ENCODE measurements around the gene LAX1.

- TF ChIP-seq CTCF (IDR thresholded peaks at IDR 0.05): no peak
- no peak for TF ChIP-seq POLR2A (IDR thresholded peaks at IDR 0.05)
These were observed 47.9 kb upstream of the LAX1 start for GRCh38 chr1:203717120-203717519.
